A549 (cell line): Measurements from ENCODE around the gene PTPRN2.

Experiments used
- CEBPB ChIP-seq, 2 experiments: fragments of >200 bp in 1 of 2; sonication (Bioruptor Twin) in 1 of 2; formaldehyde crosslinking in 1 of 2; IDR thresholded peaks; 2 replicates each; pipeline ENCODE4 v1.6.1; 2012 to 2016
- CTCF ChIP-seq: fragments of >200 bp; sonication (Bioruptor Twin); formaldehyde crosslinking; IDR thresholded peaks from 3 replicates; pipeline ENCODE4 v1.5.1; 2016
- HOXB5 ChIP-seq: fragments of 250-450 bp; sonication (Bioruptor Pico); IDR thresholded peaks from 2 replicates; pipeline ENCODE4 v1.5.0; 2020; ENCODE audit warnings: mild to moderate bottlenecking, moderate library complexity
- MAX ChIP-seq: IDR thresholded peaks from 2 replicates; pipeline ENCODE4 v1.6.1; 2012
- NPAS2 ChIP-seq: fragments of 250-450 bp; sonication (Bioruptor Pico); IDR thresholded peaks from 2 replicates; pipeline ENCODE4 v1.8.0; 2022; ENCODE audit warnings: mild to moderate bottlenecking, moderate library complexity, borderline replicate concordance
- PHF8 ChIP-seq: fragments of 200-600 bp; sonication (generic); IDR thresholded peaks from 2 replicates; pipeline ENCODE4 v1.6.1; 2016; ENCODE audit warnings: low read depth, mild to moderate bottlenecking, antibody characterized with exemption, moderate library complexity, borderline replicate concordance
- POLR2A ChIP-seq: IDR thresholded peaks from 2 replicates; pipeline ENCODE4 v1.6.1; 2012; ENCODE audit warnings: mild to moderate bottlenecking, low read length
- RARB ChIP-seq: fragments of 250-450 bp; sonication (Bioruptor Pico); IDR thresholded peaks from 2 replicates; pipeline ENCODE4 v1.8.0; 2021; ENCODE audit warnings: mild to moderate bottlenecking, moderate library complexity
- SREBF2 ChIP-seq: fragments of 450-650 bp; IDR thresholded peaks from 2 replicates; pipeline ENCODE4 v1.6.1; 2014; ENCODE audit warnings: mild to moderate bottlenecking, moderate library complexity

GRCh38 chr7:158587162-158588084 lies at the start of gene PTPRN2:
- TF ChIP-seq CTCF, result no peak
- TF ChIP-seq PHF8, result no peak
- TF ChIP-seq MAX, result no peak
- no peak for TF ChIP-seq CEBPB (IDR thresholded peaks at IDR 0.05)
- TF ChIP-seq RARB (CRISPR knock-in tag), result no peak
- no peak for TF ChIP-seq POLR2A
- TF ChIP-seq SREBF2, result no peak
- no peak for TF ChIP-seq HOXB5 (CRISPR knock-in tag)
- no peak for TF ChIP-seq NPAS2
